ENCODE data around the gene TPT1. TPM values are rescaled to one million over a fixed set of nuclear protein-coding genes. Genes with fewer than 3 reads are reported as not detected.
A peak's percentile ranks its signal among the peaks of the same experiment; 100 is the strongest.

TPT1 gene
- polyA plus RNA-seq, 2 of the 4 experiments (the other 2 are of a cell fraction): 2,486 to 3,850 TPM

DNA sequence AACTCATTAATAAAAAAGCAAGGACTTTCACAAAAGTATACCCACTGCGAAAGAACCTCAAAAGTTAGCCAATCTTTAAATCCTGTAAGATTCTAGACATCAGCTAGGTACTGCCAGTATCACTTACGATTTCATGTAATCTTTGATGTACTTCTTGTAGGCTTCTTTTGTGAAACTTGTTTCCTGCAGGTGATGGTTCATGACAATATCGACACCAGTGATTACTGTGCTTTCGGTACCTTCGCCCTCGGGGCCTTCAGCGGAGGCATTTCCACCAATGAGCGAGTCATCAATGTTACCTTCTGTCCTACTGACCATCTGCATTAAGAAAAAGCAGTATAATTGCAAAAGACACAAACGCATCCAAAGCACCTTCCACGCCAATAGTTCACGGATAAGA, 1.1 kb downstream of the TPT1 start:
- H3K4me3 ChIP-seq: peak overlapping the region; percentile 93
- ATAC-seq (no peak), FAIRE-seq (no peak), DNase-seq (ENCODE audit: low read depth in 1 of 2, low spot score in 1 of 2) (no peak)
- peak overlapping the region; percentile 99 to 100 for H3K27ac ChIP-seq
- peaks cover 49% of the 10 kb centered on the region for H3K4me1 ChIP-seq
- CTCF ChIA-PET: interaction anchor here (1.0 to 3.8 kb wide), 3 partner anchors 21 to 32 kb away, joined by 3 to 18 read pairs (median 5); no protein-coding TSS in a partner anchor
- no peaks in the 10 kb centered on the region for H3K9me3 ChIP-seq
- H3K4me2 ChIP-seq: peak overlapping the region; percentile 90
- POLR2A ChIA-PET: interaction anchor here (0.6 to 1.2 kb wide), 3 partner anchors 8 to 28 kb away, joined by 3 to 6 read pairs (median 3); no protein-coding TSS in a partner anchor
- TF ChIP-seq CBX8 (IDR thresholded peaks at IDR 0.05) (no peak), NFE2L2 (conservative IDR thresholded peaks at IDR 0.05; ENCODE audit: low read length) (no peak), NPAS2 (CRISPR knock-in tag; IDR thresholded peaks at IDR 0.05; ENCODE audit: borderline replicate concordance) (no peak), KDM1A (IDR thresholded peaks at IDR 0.05; ENCODE audit: low read depth) (no peak), HDAC2 (IDR thresholded peaks at IDR 0.05) (no peak), ZFP36 (IDR thresholded peaks at IDR 0.05; ENCODE audit: borderline replicate concordance, partially characterized antibody) (no peak)
- TF ChIP-seq, protein P1, sequence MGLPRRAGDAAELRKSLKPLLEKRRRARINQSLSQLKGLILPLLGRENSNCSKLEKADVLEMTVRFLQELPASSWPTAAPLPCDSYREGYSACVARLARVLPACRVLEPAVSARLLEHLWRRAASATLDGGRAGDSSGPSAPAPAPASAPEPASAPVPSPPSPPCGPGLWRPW (IDR thresholded peaks at IDR 0.05): no peak
- TF ChIP-seq, protein P2, sequence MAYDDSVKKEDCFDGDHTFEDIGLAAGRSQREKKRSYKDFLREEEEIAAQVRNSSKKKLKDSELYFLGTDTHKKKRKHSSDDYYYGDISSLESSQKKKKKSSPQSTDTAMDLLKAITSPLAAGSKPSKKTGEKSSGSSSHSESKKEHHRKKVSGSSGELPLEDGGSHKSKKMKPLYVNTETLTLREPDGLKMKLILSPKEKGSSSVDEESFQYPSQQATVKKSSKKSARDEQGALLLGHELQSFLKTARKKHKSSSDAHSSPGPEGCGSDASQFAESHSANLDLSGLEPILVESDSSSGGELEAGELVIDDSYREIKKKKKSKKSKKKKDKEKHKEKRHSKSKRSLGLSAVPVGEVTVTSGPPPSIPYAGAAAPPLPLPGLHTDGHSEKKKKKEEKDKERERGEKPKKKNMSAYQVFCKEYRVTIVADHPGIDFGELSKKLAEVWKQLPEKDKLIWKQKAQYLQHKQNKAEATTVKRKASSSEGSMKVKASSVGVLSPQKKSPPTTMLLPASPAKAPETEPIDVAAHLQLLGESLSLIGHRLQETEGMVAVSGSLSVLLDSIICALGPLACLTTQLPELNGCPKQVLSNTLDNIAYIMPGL (CRISPR knock-in tag; IDR thresholded peaks at IDR 0.05; ENCODE audit: borderline replicate concordance): no peak
- under 1% methylated on average over 11 of the region's 11 CpGs for WGBS (ENCODE audit: missing lambda C conversion rate)

DNA sequence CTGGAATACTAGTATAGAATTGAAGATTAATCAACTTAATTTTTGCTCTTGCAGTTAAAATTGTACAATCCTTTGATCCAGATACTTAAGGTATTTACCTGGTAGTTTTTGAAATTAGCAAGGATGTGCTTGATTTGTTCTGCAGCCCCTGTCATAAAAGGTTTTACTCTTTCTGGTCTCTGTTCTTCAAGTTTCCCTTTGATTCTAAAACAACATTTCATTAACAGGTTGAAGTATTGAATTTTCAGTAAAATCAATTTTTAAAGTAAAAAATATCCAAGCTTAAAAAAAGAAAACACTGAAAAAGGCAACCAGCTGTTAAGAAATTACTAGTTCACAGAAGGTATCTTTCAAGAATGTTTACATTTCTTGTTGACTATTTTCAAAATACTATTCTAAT, 1.6 kb downstream of the TPT1 start:
- Histone ChIP-seq H3K27ac (no peak overlapping the region), H3K4me2 (peak overlapping the region; percentile 90), H3K4me1 (peaks cover 54% of the 10 kb centered on the region), H3K4me3 (peak overlapping the region; percentile 93), H3K9me3 (no peaks in the 10 kb centered on the region)
- ChIA-PET POLR2A (no interaction called here), CTCF (interaction anchor here (1.3 kb wide), 1 partner anchor 32 kb away, joined by 5 read pairs; no protein-coding TSS in a partner anchor)
- DNase-seq (ENCODE audit: low read depth in 1 of 2, low spot score in 1 of 2): no peak
- TF ChIP-seq, protein P2 (CRISPR knock-in tag; IDR thresholded peaks at IDR 0.05; ENCODE audit: borderline replicate concordance): no peak
- TF ChIP-seq, protein P3, sequence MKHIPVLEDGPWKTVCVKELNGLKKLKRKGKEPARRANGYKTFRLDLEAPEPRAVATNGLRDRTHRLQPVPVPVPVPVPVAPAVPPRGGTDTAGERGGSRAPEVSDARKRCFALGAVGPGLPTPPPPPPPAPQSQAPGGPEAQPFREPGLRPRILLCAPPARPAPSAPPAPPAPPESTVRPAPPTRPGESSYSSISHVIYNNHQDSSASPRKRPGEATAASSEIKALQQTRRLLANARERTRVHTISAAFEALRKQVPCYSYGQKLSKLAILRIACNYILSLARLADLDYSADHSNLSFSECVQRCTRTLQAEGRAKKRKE (CRISPR knock-in tag; IDR thresholded peaks at IDR 0.05; ENCODE audit: low read depth): no peak
- TF ChIP-seq BHLHE40 (IDR thresholded peaks at IDR 0.05; ENCODE audit: low read depth, low read length) (no peak), MAZ (IDR thresholded peaks at IDR 0.05; ENCODE audit: borderline replicate concordance, low read depth, low read length) (no peak)
- no peak for ATAC-seq
- no peak for FAIRE-seq

DNA sequence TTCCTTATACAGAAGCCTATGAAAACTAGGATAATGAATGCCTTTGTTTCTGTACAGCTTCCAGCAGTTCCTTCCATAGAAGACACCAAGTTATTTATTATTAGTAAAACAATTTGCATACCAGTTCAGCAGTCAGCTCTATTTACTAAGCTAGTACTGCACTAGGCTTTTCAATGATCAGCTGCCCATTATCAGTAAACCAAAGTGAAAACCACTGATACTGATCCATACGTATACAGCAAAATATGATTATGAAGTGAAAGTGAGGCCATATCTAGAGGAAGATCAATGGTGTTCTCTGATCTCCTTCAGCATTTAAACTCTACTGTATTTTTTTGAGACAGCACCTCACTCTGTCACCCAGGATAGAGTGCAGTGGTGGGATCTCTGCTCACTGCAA, 3.2 kb downstream of the TPT1 start:
- H3K4me2 ChIP-seq: peak overlapping the region; percentile 90
- H3K9me3 ChIP-seq: no peaks in the 10 kb centered on the region
- H3K4me1 ChIP-seq: peaks cover 70% of the 10 kb centered on the region
- CTCF ChIA-PET: interaction anchor here (1.1 kb wide), 1 partner anchor 32 kb away, joined by 3 read pairs; no protein-coding TSS in a partner anchor
- DNase-seq (ENCODE audit: low read depth in 1 of 2, low spot score in 1 of 2) (no peak), ATAC-seq (no peak), FAIRE-seq (no peak)
- POLR2A ChIA-PET: no interaction called here
- H3K27ac ChIP-seq: no peak overlapping the region
- H3K4me3 ChIP-seq: peak overlapping the region; percentile 93; the same call in 2 of the 3 replicates
- WGBS (ENCODE audit: missing lambda C conversion rate): 85% methylated on average over 1 of the region's 1 CpG
- TF ChIP-seq RFX5 (IDR thresholded peaks at IDR 0.05): no peak
- TF ChIP-seq TP53 (CRISPR knock-in tag; IDR thresholded peaks at IDR 0.05): 0 out of 2 replicates have a peak, but pooled peaks have one; percentile 14

DNA sequence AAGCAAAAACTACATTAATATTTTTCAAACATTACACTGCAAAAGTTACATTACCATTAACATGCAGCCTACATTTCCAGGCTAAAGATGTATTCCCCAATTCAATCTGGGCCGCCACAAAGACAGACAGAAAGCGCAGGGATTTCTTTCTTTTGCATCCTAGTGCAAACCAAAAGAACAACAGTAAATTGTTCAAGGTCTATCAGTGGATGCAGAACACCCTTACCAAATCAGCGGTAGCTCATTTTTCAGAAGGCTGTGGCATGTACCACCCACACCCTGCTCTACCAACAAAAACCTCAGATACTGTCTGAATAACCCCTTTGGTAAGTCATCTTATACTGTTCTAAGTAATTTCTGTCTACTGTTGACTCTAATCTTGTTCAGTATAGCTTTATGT, 3.6 kb downstream of the TPT1 start:
- ATAC-seq (no peak), DNase-seq (ENCODE audit: low read depth in 1 of 2, low spot score in 1 of 2) (no peak), FAIRE-seq (no peak)
- H3K4me3 ChIP-seq: no peak overlapping the region
- H3K27ac ChIP-seq: no peak overlapping the region
- POLR2A ChIA-PET: no interaction called here
- CTCF ChIA-PET: interaction anchor here (1.1 to 1.2 kb wide), 2 partner anchors 11 to 33 kb away, joined by 3 to 4 read pairs; no protein-coding TSS in a partner anchor
- TF ChIP-seq RARB (CRISPR knock-in tag; IDR thresholded peaks at IDR 0.05) (0 out of 2 replicates have a peak, but pooled peaks have one; percentile 25), POLR2A (IDR thresholded peaks at IDR 0.05; ENCODE audit: low read length) (no peak), HOXA7 (CRISPR knock-in tag; IDR thresholded peaks at IDR 0.05) (0 out of 2 replicates have a peak, but pooled peaks have one; percentile 22), GATA3 (IDR thresholded peaks at IDR 0.05; ENCODE audit: borderline replicate concordance) (no peak), FOSB (CRISPR knock-in tag; IDR thresholded peaks at IDR 0.05) (0 out of 2 replicates have a peak, but pooled peaks have one; percentile 14)
- 95% methylated on average over 3 of the region's 3 CpGs for WGBS (ENCODE audit: missing lambda C conversion rate)
- H3K4me2 ChIP-seq: peak overlapping the region; percentile 90
- peaks cover 70% of the 10 kb centered on the region for H3K4me1 ChIP-seq
- H3K9me3 ChIP-seq: no peaks in the 10 kb centered on the region

Measured in A549 (cell line).